Measurements from ENCODE around the gene GRIA1. TPM values are rescaled to one million over a fixed set of nuclear protein-coding genes. Genes with fewer than 3 reads are reported as not detected.

GRIA1 gene
- total and polyA plus RNA-seq, 2 of the 4 experiments (the other 2 are of a cell fraction) = 0.48 to 1.3 TPM

DNA sequence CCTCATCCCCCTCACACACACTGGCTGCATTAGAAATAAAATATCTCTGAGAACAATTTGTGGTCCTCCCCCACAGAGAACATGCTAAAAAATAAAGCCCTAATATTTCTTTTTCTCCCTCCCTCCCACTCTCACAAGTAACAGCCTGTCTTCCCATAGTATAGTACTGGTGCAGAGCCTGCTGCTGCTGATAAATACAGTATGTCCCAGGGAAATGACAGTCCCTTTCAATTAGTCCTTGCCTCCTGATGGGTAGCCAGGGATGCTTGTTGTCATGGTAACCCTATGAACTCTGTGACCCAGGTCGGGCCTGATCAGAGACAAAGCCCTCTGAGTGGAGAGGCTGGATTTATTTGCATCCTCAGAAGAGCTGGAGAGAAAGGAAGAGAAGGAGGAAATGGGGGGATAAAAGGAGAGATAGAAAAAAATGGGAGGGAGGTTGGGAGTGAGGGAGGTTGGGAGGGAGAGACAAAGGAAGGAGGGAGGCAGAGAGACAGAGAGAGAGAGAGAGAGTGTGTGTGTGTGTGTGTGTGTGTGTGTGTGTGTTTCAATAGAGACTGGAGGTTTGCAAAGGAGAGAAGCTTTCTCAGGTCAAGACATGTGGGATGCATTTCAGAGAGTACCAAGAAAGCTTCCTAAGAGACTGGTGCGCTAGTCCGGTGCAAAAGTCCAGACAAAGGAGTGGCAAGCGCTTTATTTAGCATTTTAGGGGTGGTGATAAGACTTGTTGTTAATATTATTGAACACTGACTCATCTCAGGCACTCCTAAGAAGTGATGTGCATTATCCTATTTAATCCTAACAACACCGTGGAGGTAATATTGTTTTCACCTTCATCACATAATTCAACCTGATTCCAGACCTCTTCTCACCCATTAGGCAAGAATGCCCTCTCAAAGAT is 287.5 kb downstream of the GRIA1 start:
- Histone ChIP-seq H4K91ac (ENCODE audit: insufficient read depth, low read depth, low read length) (no peak overlapping the region), H4K8ac (ENCODE audit: low read depth in 2 of 2, low read length in 2 of 2) (no peak overlapping the region), H3K23ac (ENCODE audit: low read depth, low read length) (no peak overlapping the region), H2BK20ac (ENCODE audit: low read depth, low read length) (no peak overlapping the region), H3K27me3 (ENCODE audit: control insufficient read depth, insufficient read depth, low read length) (no peaks in the 10 kb centered on the region), H3K14ac (replicated peaks; ENCODE audit: low read depth, low read length) (no peak overlapping the region), H4K5ac (ENCODE audit: low read depth, low read length) (no peak overlapping the region), H3K4me2 (ENCODE audit: low read depth, low read length) (no peak overlapping the region), H3K18ac (ENCODE audit: low read depth, low read length) (no peak overlapping the region), H2AK9ac (replicated peaks; ENCODE audit: low read depth, low read length, poor library complexity) (no peak overlapping the region), H3K4ac (ENCODE audit: low read depth, low read length) (no peak overlapping the region), H3K27ac (ENCODE audit: insufficient read depth, low read length) (no peak overlapping the region), H3K79me1 (ENCODE audit: low read depth in 1 of 2, low read length in 2 of 2) (no peaks in the 10 kb centered on the region), H3K56ac (ENCODE audit: extremely low read depth, insufficient read depth, low read length) (no peak overlapping the region), H2AFZ (replicated peaks; ENCODE audit: low read length, poor library complexity) (no peak overlapping the region), H3K9me3 (ENCODE audit: control insufficient read depth, insufficient read depth, low read length) (no peaks in the 10 kb centered on the region), H2AK5ac (ENCODE audit: low read depth, low read length) (no peak overlapping the region), H2BK120ac (ENCODE audit: low read depth, low read length) (no peak overlapping the region), H3K9ac (ENCODE audit: low read depth, low read length) (no peak overlapping the region), H3K4me3 (ENCODE audit: insufficient read depth, low read depth, low read length) (no peak overlapping the region), H2BK5ac (ENCODE audit: low read depth, low read length, poor library complexity, severe bottlenecking) (no peak overlapping the region), H4K20me1 (ENCODE audit: insufficient read depth, low read length) (no peaks in the 10 kb centered on the region), H3K36me3 (ENCODE audit: control insufficient read depth, insufficient read depth, low read length) (no peaks in the 10 kb centered on the region), H2BK15ac (ENCODE audit: low read depth, low read length) (no peak overlapping the region), H3K9me1 (ENCODE audit: insufficient read depth, low read length) (no peaks in the 10 kb centered on the region), H3K4me1 (ENCODE audit: control insufficient read depth, insufficient read depth, low read length) (no peaks in the 10 kb centered on the region)
- WGBS, 2 experiments (ENCODE audit: extremely low coverage in 2 of 2, insufficient read length in 1 of 2) = 0% methylated on average over 1 of the region's 5 CpGs; no CpG with 5 or more reads in 1 of the 2 experiments
- intact Hi-C loops (cut with micrococcal nuclease) = no loop called here
- dilution Hi-C loops (cut with HindIII; ENCODE audit: low sequenced_read_pairs, unreplicated experiment) = no loop called here
- no TSS peak for BruUV-seq (replicated peaks)
- no peak for DNase-seq
- ChIA-PET CTCF (no interaction called here), POLR2A (ENCODE audit: unreplicated experiment) (interaction anchor here (0.6 kb wide), 1 partner anchor 1223 kb away, joined by 4 read pairs; no protein-coding TSS in a partner anchor)
- in situ Hi-C loops (cut with MboI; ENCODE audit: low sequenced_read_pairs) = no loop called here
- no peak for ATAC-seq (ENCODE audit: low read depth)
- TF ChIP-seq, protein P1, sequence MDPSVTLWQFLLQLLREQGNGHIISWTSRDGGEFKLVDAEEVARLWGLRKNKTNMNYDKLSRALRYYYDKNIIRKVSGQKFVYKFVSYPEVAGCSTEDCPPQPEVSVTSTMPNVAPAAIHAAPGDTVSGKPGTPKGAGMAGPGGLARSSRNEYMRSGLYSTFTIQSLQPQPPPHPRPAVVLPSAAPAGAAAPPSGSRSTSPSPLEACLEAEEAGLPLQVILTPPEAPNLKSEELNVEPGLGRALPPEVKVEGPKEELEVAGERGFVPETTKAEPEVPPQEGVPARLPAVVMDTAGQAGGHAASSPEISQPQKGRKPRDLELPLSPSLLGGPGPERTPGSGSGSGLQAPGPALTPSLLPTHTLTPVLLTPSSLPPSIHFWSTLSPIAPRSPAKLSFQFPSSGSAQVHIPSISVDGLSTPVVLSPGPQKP (IDR thresholded peaks at IDR 0.05; ENCODE audit: borderline replicate concordance, low read depth, low read length) = no peak
- no peak for TF ChIP-seq CHD1 (IDR thresholded peaks at IDR 0.05; ENCODE audit: low read depth, low read length)
- no peak for TF ChIP-seq NFE2L2 (IDR thresholded peaks at IDR 0.05; ENCODE audit: low read depth, low read length)
- TF ChIP-seq MXI1 (IDR thresholded peaks at IDR 0.05; ENCODE audit: borderline replicate concordance, low read depth, low read length) = no peak
- TF ChIP-seq, protein P2, sequence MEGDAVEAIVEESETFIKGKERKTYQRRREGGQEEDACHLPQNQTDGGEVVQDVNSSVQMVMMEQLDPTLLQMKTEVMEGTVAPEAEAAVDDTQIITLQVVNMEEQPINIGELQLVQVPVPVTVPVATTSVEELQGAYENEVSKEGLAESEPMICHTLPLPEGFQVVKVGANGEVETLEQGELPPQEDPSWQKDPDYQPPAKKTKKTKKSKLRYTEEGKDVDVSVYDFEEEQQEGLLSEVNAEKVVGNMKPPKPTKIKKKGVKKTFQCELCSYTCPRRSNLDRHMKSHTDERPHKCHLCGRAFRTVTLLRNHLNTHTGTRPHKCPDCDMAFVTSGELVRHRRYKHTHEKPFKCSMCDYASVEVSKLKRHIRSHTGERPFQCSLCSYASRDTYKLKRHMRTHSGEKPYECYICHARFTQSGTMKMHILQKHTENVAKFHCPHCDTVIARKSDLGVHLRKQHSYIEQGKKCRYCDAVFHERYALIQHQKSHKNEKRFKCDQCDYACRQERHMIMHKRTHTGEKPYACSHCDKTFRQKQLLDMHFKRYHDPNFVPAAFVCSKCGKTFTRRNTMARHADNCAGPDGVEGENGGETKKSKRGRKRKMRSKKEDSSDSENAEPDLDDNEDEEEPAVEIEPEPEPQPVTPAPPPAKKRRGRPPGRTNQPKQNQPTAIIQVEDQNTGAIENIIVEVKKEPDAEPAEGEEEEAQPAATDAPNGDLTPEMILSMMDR (conservative IDR thresholded peaks at IDR 0.05; ENCODE audit: low read depth, low read length) = no peak
- TF ChIP-seq, protein P3, sequence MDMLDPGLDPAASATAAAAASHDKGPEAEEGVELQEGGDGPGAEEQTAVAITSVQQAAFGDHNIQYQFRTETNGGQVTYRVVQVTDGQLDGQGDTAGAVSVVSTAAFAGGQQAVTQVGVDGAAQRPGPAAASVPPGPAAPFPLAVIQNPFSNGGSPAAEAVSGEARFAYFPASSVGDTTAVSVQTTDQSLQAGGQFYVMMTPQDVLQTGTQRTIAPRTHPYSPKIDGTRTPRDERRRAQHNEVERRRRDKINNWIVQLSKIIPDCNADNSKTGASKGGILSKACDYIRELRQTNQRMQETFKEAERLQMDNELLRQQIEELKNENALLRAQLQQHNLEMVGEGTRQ (IDR thresholded peaks at IDR 0.05; ENCODE audit: low read depth, low read length) = no peak
- no peak for TF ChIP-seq CEBPB (IDR thresholded peaks at IDR 0.05; ENCODE audit: low read depth, low read length)
- no peak for TF ChIP-seq RCOR1 (IDR thresholded peaks at IDR 0.05; ENCODE audit: insufficient replicate concordance, low read length)
- TF ChIP-seq FOS (IDR thresholded peaks at IDR 0.05; ENCODE audit: low read depth, low read length) = no peak
- no peak for TF ChIP-seq SMC3 (IDR thresholded peaks at IDR 0.05; ENCODE audit: low read depth, low read length)
- TF ChIP-seq BHLHE40 (IDR thresholded peaks at IDR 0.05; ENCODE audit: low read depth, low read length) = no peak
- TF ChIP-seq RFX5 (IDR thresholded peaks at IDR 0.05; ENCODE audit: low read depth, low read length) = no peak
- TF ChIP-seq MAFK (IDR thresholded peaks at IDR 0.05; ENCODE audit: low read depth, low read length) = no peak
- TF ChIP-seq MAZ (IDR thresholded peaks at IDR 0.05; ENCODE audit: borderline replicate concordance, low read depth, low read length) = no peak
- no peak for TF ChIP-seq POLR2A (IDR thresholded peaks at IDR 0.05; ENCODE audit: low read depth, low read length)
